ENCODE data around the gene KDM8. TPM values are rescaled to one million over a fixed set of nuclear protein-coding genes. Genes with fewer than 3 reads are reported as not detected.
"Not testable (repeated sequence)": the region's sequence is repeated elsewhere in the genome, so short reads cannot be mapped to it uniquely, and the experiment has no call there.

The KDM8 gene
- total RNA-seq, 1 donor = 3.3 TPM

- no peak overlapping the region for H3K4me3 ChIP-seq (ENCODE audit: low read depth, low read length)
- TF ChIP-seq CTCF (IDR thresholded peaks at IDR 0.05; ENCODE audit: insufficient read depth, low read length) = no peak
- DNase-seq (ENCODE audit: low read depth) = no peak
Measured at GRCh38 chr16:27197004-27197403, 6.3 kb upstream of the KDM8 start.

- no peak for TF ChIP-seq CTCF (IDR thresholded peaks at IDR 0.05; ENCODE audit: insufficient read depth, low read length)
- H3K4me3 ChIP-seq (ENCODE audit: low read depth, low read length) = no peak overlapping the region
- DNase-seq (ENCODE audit: low read depth) = no peak
Measured at GRCh38 chr16:27198451-27199234, 4.7 kb upstream of the KDM8 start.

- no peak for DNase-seq (ENCODE audit: low read depth)
- TF ChIP-seq CTCF (IDR thresholded peaks at IDR 0.05; ENCODE audit: insufficient read depth, low read length) = no peak
- no peak overlapping the region for H3K4me3 ChIP-seq (ENCODE audit: low read depth, low read length)
Measured at GRCh38 chr16:27199235-27199586, 4.1 kb upstream of the KDM8 start.

GRCh38 chr16:27199736-27200135, 3.6 kb upstream of the KDM8 start:
- DNase-seq (ENCODE audit: low read depth) = no peak
- TF ChIP-seq CTCF (IDR thresholded peaks at IDR 0.05; ENCODE audit: insufficient read depth, low read length) = no peak
- H3K4me3 ChIP-seq (ENCODE audit: low read depth, low read length) = no peak overlapping the region

- DNase-seq (ENCODE audit: low read depth); H3K4me3 ChIP-seq (ENCODE audit: low read depth, low read length): not testable (repeated sequence)
Measured at GRCh38 chr16:27200914-27201313, 2.4 kb upstream of the KDM8 start.

- H3K4me3 ChIP-seq (ENCODE audit: low read depth, low read length) = peak overlapping the region; percentile 97
- peak; percentile 95 for DNase-seq (ENCODE audit: low read depth)
- TF ChIP-seq CTCF (IDR thresholded peaks at IDR 0.05; ENCODE audit: insufficient read depth, low read length) = no peak
Measured at GRCh38 chr16:27202923-27203506, 311 bp upstream of the KDM8 start.

GRCh38 chr16:27204312-27204915, 1.1 kb downstream of the KDM8 start:
- no peak for DNase-seq (ENCODE audit: low read depth)
- peak overlapping the region; percentile 90 for H3K4me3 ChIP-seq (ENCODE audit: low read depth, low read length)
- TF ChIP-seq CTCF (IDR thresholded peaks at IDR 0.05; ENCODE audit: insufficient read depth, low read length) = no peak

All from fibroblast of the aortic adventitia (primary cell).